Astrocyte (in vitro differentiated cells and primary cell): ENCODE measurements around the gene CELSR3.

Experiments
- CTCF ChIP-seq: IDR thresholded peaks from 2 replicates; pipeline ENCODE4 v1.5.1; 2011; ENCODE audit warnings: low read depth, mild to moderate bottlenecking, inconsistent platforms, low read length, moderate library complexity; ENCODE audit not compliant: insufficient read depth
- EZH2 ChIP-seq: IDR thresholded peaks from 2 replicates; pipeline ENCODE4 v1.6.1; 2012; ENCODE audit warnings: mild to moderate bottlenecking, low read length, inconsistent platforms; ENCODE audit not compliant: insufficient read depth

GRCh38 chr3:48655606-48656005, 7.1 kb downstream of the CELSR3 start:
- TF ChIP-seq CTCF (no peak), EZH2 (no peak)
